ENCODE results near the gene GLIS1.

Gene GLIS1

GRCh38 chr1:53737648-53738204 is 1.2 kb downstream of the GLIS1 start:
- in situ Hi-C loops (cut with HindIII; ENCODE audit: low sequenced_read_pairs), result loop anchor here (5.0 kb wide), 2 partner anchors 45 to 90 kb away; no protein-coding TSS in a partner anchor

GRCh38 chr1:53736290-53736689 is 2.7 kb downstream of the GLIS1 start:
- in situ Hi-C loops (cut with HindIII; ENCODE audit: low sequenced_read_pairs), result loop anchor here (5.0 kb wide), 2 partner anchors 44 to 89 kb away; no protein-coding TSS in a partner anchor

- in situ Hi-C loops (cut with HindIII; ENCODE audit: low sequenced_read_pairs), result loop anchor here (5.0 kb wide), 2 partner anchors 43 to 88 kb away; no protein-coding TSS in a partner anchor
Observed at GRCh38 chr1:53735681-53736080, 3.3 kb downstream of the GLIS1 start.

GRCh38 chr1:53735261-53735660 is 3.7 kb downstream of the GLIS1 start:
- in situ Hi-C loops (cut with HindIII; ENCODE audit: low sequenced_read_pairs), result loop anchor here (5.0 kb wide), 2 partner anchors 43 to 88 kb away; no protein-coding TSS in a partner anchor

GRCh38 chr1:53734650-53735211 is 4.2 kb downstream of the GLIS1 start:
- in situ Hi-C loops (cut with HindIII; ENCODE audit: low sequenced_read_pairs), result loop anchor here (5.0 kb wide), 2 partner anchors 42 to 87 kb away; no protein-coding TSS in a partner anchor

GRCh38 chr1:53733975-53734649 is 4.9 kb downstream of the GLIS1 start:
- in situ Hi-C loops (cut with HindIII; ENCODE audit: low sequenced_read_pairs), result no loop called here

GRCh38 chr1:53733447-53733931 is 5.5 kb downstream of the GLIS1 start:
- in situ Hi-C loops (cut with HindIII; ENCODE audit: low sequenced_read_pairs), result no loop called here

GRCh38 chr1:53732912-53733317 is 6.0 kb downstream of the GLIS1 start:
- in situ Hi-C loops (cut with HindIII; ENCODE audit: low sequenced_read_pairs), result no loop called here

GRCh38 chr1:53732409-53732808 is 6.6 kb downstream of the GLIS1 start:
- in situ Hi-C loops (cut with HindIII; ENCODE audit: low sequenced_read_pairs), result no loop called here

- in situ Hi-C loops (cut with HindIII; ENCODE audit: low sequenced_read_pairs), result no loop called here
Observed at GRCh38 chr1:53731779-53732305, 7.1 kb downstream of the GLIS1 start.

- in situ Hi-C loops (cut with HindIII; ENCODE audit: low sequenced_read_pairs), result no loop called here
Observed at GRCh38 chr1:53731043-53731600, 7.8 kb downstream of the GLIS1 start.

- in situ Hi-C loops (cut with HindIII; ENCODE audit: low sequenced_read_pairs), result no loop called here
Observed at GRCh38 chr1:53730224-53730865, 8.6 kb downstream of the GLIS1 start.

- in situ Hi-C loops (cut with HindIII; ENCODE audit: low sequenced_read_pairs), result loop anchor here (10.0 kb wide), 1 partner anchor 245 kb away; no protein-coding TSS in a partner anchor
Observed at GRCh38 chr1:53729456-53730223, 9.3 kb downstream of the GLIS1 start.

GRCh38 chr1:53728702-53729455 is 10.1 kb downstream of the GLIS1 start:
- in situ Hi-C loops (cut with HindIII; ENCODE audit: low sequenced_read_pairs), result loop anchor here (10.0 kb wide), 1 partner anchor 244 kb away; no protein-coding TSS in a partner anchor

- in situ Hi-C loops (cut with HindIII; ENCODE audit: low sequenced_read_pairs), result loop anchor here (10.0 kb wide), 1 partner anchor 243 kb away; no protein-coding TSS in a partner anchor
Observed at GRCh38 chr1:53728196-53728595, 10.8 kb downstream of the GLIS1 start.

- in situ Hi-C loops (cut with HindIII; ENCODE audit: low sequenced_read_pairs), result loop anchor here (10.0 kb wide), 1 partner anchor 243 kb away; no protein-coding TSS in a partner anchor
Observed at GRCh38 chr1:53727461-53728092, 11.4 kb downstream of the GLIS1 start.

GRCh38 chr1:53726009-53726600 is 12.9 kb downstream of the GLIS1 start:
- in situ Hi-C loops (cut with HindIII; ENCODE audit: low sequenced_read_pairs), result loop anchor here (10.0 kb wide), 1 partner anchor 241 kb away; no protein-coding TSS in a partner anchor

- in situ Hi-C loops (cut with HindIII; ENCODE audit: low sequenced_read_pairs), result loop anchor here (10.0 kb wide), 1 partner anchor 240 kb away; no protein-coding TSS in a partner anchor
Observed at GRCh38 chr1:53725238-53725689, 13.7 kb downstream of the GLIS1 start.

Measured in endothelial cell of hepatic sinusoid (primary cell).